NCI-H2107 treated with DMSO at 0.1 percent for 48 hours (cell line): ENCODE data around the gene RAD23A.

Source experiments
- DNase-seq: peaks from one replicate; lab custom pipeline; 2025; ENCODE audit not compliant: unreplicated experiment; lab: John Stamatoyannopoulos, UW

The RAD23A gene

GRCh38 chr19:12984143-12984627 is 38.5 kb downstream of the RAD23A start:
- DNase-seq = no peak

- DNase-seq = no peak
Measured at GRCh38 chr19:12984683-12985048, 39.0 kb downstream of the RAD23A start.

GRCh38 chr19:12985049-12985776 is 39.6 kb downstream of the RAD23A start:
- DNase-seq = peak; percentile 36

GRCh38 chr19:12986726-12987125 is 41.1 kb downstream of the RAD23A start:
- DNase-seq = no peak

- DNase-seq = no peak
Measured at GRCh38 chr19:12987190-12987589, 41.5 kb downstream of the RAD23A start.

- DNase-seq = no peak
Measured at GRCh38 chr19:12987781-12988180, 42.1 kb downstream of the RAD23A start.

- DNase-seq = no peak
Measured at GRCh38 chr19:12990431-12990830, 44.8 kb downstream of the RAD23A start.

- no peak for DNase-seq
Measured at GRCh38 chr19:12990853-12991252, 45.2 kb downstream of the RAD23A start.

- DNase-seq = no peak
Measured at GRCh38 chr19:12991296-12991695, 45.6 kb downstream of the RAD23A start.

GRCh38 chr19:12992729-12993128 is 47.1 kb downstream of the RAD23A start:
- no peak for DNase-seq

- DNase-seq = no peak
Measured at GRCh38 chr19:12993562-12993961, 47.9 kb downstream of the RAD23A start.

GRCh38 chr19:12994701-12995595 is 49.3 kb downstream of the RAD23A start, which contains the start of gene NFIX:
Gene NFIX (plus strand): TSS chr19:12995475. CDS start chr19:12995838, 363 bp downstream.
- DNase-seq = no peak

- DNase-seq = no peak
Measured at GRCh38 chr19:12995596-12996405, 50.1 kb downstream of the RAD23A start.

GRCh38 chr19:12996406-12997094 is 50.9 kb downstream of the RAD23A start:
- no peak for DNase-seq

- no peak for DNase-seq
Measured at GRCh38 chr19:12997179-12997966, 51.7 kb downstream of the RAD23A start.

GRCh38 chr19:12997967-12998940 is 52.6 kb downstream of the RAD23A start:
- no peak for DNase-seq

- no peak for DNase-seq
Measured at GRCh38 chr19:13001166-13001501, 55.5 kb downstream of the RAD23A start.

GRCh38 chr19:13001502-13002165 is 56.0 kb downstream of the RAD23A start:
- DNase-seq = no peak
